GM23338 (cell line): ENCODE data around the gene ALDH1A1. TPM values are rescaled to one million over a fixed set of nuclear protein-coding genes. Genes with fewer than 3 reads are reported as not detected.

ENCODE experiments used
- ATAC-seq: fragments of 200-7000 bp; cut with Tn5 transposase; 3 replicates; pipeline ENCODE4 v1.9.1; 2020
- DNase-seq: peaks from one replicate; pipeline ENCODE4 v3.0.0-alpha.2; 2015; ENCODE audit warnings: low spot score
- H2AFZ ChIP-seq: fragments of 200-600 bp; sonication (generic); 2 replicates; pipeline ENCODE4 v1.8.0; 2016; ENCODE audit warnings: antibody characterized with exemption, mild to moderate bottlenecking, moderate library complexity
- H3F3A ChIP-seq: fragments of 200-600 bp; sonication (generic); replicated peaks from 2 replicates; pipeline ENCODE4 v1.8.0; 2017; ENCODE audit warnings: antibody characterized with exemption, mixed run types, low read depth
- H3K27ac ChIP-seq: fragments of 200-600 bp; sonication (generic); 2 replicates; pipeline ENCODE4 v1.6.1; 2016; ENCODE audit warnings: low read depth
- H3K27me3 ChIP-seq: fragments of 200-600 bp; sonication (generic); 2 replicates; pipeline ENCODE4 v1.8.0; 2016; ENCODE audit warnings: mild to moderate bottlenecking, mixed run types, moderate library complexity; ENCODE audit not compliant: insufficient read depth
- H3K36me3 ChIP-seq: fragments of 200-600 bp; sonication (generic); 2 replicates; pipeline ENCODE4 v1.8.0; 2016; ENCODE audit warnings: mild to moderate bottlenecking; ENCODE audit not compliant: insufficient read depth
- H3K4me1 ChIP-seq: fragments of 200-600 bp; sonication (generic); 2 replicates; pipeline ENCODE4 v1.8.0; 2016; ENCODE audit warnings: mild to moderate bottlenecking, moderate library complexity; ENCODE audit not compliant: insufficient read depth
- H3K4me2 ChIP-seq: fragments of 200-600 bp; sonication (generic); 2 replicates; pipeline ENCODE4 v1.7.1; 2017; ENCODE audit warnings: mixed run types
- H3K4me3 ChIP-seq: fragments of 200-600 bp; sonication (generic); 2 replicates; pipeline ENCODE4 v1.6.1; 2016; ENCODE audit warnings: mixed run types
- H3K79me2 ChIP-seq: fragments of 200-600 bp; sonication (generic); replicated peaks from 2 replicates; pipeline ENCODE4 v1.8.0; 2017; ENCODE audit warnings: mild to moderate bottlenecking; ENCODE audit not compliant: insufficient read depth
- H3K9me2 ChIP-seq: fragments of 200-600 bp; sonication (generic); 2 replicates; pipeline ENCODE4 v1.8.0; 2017; ENCODE audit not compliant: insufficient read depth
- H4K20me1 ChIP-seq: fragments of 200-600 bp; sonication (generic); replicated peaks from 2 replicates; pipeline ENCODE4 v1.8.0; 2017; ENCODE audit warnings: mild to moderate bottlenecking; ENCODE audit not compliant: insufficient read depth
- H3K27ac Mint-ChIP-seq: 2 replicates; pipeline ENCODE4 v1.8.0; 2020; ENCODE audit warnings: inconsistent platforms, mild to moderate bottlenecking, moderate library complexity, mixed read lengths
- H3K27me3 Mint-ChIP-seq: 3 replicates; pipeline ENCODE4 v1.8.0; 2022; ENCODE audit warnings: low read depth, mild to moderate bottlenecking, moderate library complexity, mixed read lengths, inconsistent platforms; ENCODE audit not compliant: insufficient read depth, poor library complexity
- H3K36me3 Mint-ChIP-seq: 3 replicates; pipeline ENCODE4 v1.8.0; 2021; ENCODE audit warnings: low read depth, mild to moderate bottlenecking, inconsistent platforms, moderate library complexity, mixed read lengths
- H3K4me1 Mint-ChIP-seq: 3 replicates; pipeline ENCODE4 v1.8.0; 2020; ENCODE audit warnings: mild to moderate bottlenecking, inconsistent platforms, mixed read lengths
- H3K4me3 Mint-ChIP-seq: 3 replicates; pipeline ENCODE4 v1.8.0; 2021; ENCODE audit warnings: moderate library complexity, mild to moderate bottlenecking, inconsistent platforms, mixed read lengths
- H3K9me3 Mint-ChIP-seq: 3 replicates; pipeline ENCODE4 v1.8.0; 2020; ENCODE audit warnings: moderate library complexity, mild to moderate bottlenecking, inconsistent platforms, mixed read lengths
- CREB1 ChIP-seq: fragments of 250-450 bp; sonication (Bioruptor Pico); IDR thresholded peaks from 2 replicates; pipeline ENCODE4 v1.5.0; 2020; ENCODE audit warnings: low read depth, mild to moderate bottlenecking, moderate library complexity
- EZH2 ChIP-seq: fragments of 200-600 bp; sonication (generic); IDR thresholded peaks from one replicate; pipeline ENCODE4 v1.8.0; 2017; ENCODE audit warnings: antibody characterized with exemption, mild to moderate bottlenecking, low read depth; ENCODE audit not compliant: unreplicated experiment
- EZH2phosphoT487 ChIP-seq: fragments of 200-600 bp; sonication (generic); IDR thresholded peaks from one replicate; pipeline ENCODE4 v1.8.1; 2018; ENCODE audit warnings: antibody characterized with exemption; ENCODE audit not compliant: unreplicated experiment
- JUNB ChIP-seq: IDR thresholded peaks from one replicate; pipeline ENCODE4 v1.6.1; 2016; ENCODE audit warnings: antibody characterized with exemption; ENCODE audit not compliant: unreplicated experiment
- NANOG ChIP-seq: IDR thresholded peaks from 2 replicates; pipeline ENCODE4 v1.6.1; 2016; ENCODE audit warnings: antibody characterized with exemption, borderline replicate concordance
- POLR2AphosphoS5 ChIP-seq: IDR thresholded peaks from 2 replicates; pipeline ENCODE4 v1.6.1; 2016; ENCODE audit warnings: antibody characterized with exemption, low read depth
- STAT1 ChIP-seq: IDR thresholded peaks from one replicate; pipeline ENCODE4 v1.6.1; 2016; ENCODE audit warnings: antibody characterized with exemption; ENCODE audit not compliant: unreplicated experiment
- ZNF114 ChIP-seq: fragments of 250-450 bp; sonication (Bioruptor Pico); IDR thresholded peaks from 2 replicates; pipeline ENCODE4 v1.5.0; 2020; ENCODE audit warnings: mild to moderate bottlenecking, moderate library complexity
- ZNF331 ChIP-seq: fragments of 250-450 bp; sonication (Bioruptor Pico); IDR thresholded peaks from 2 replicates; pipeline ENCODE4 v1.5.0; 2020; ENCODE audit warnings: low read depth, mild to moderate bottlenecking, moderate library complexity
- polyA plus RNA-seq: library from polyadenylated mRNA; unstranded; fragments of >200 nt; fragmentation: Nextera tagmentation; extraction: Ambion mirVana; gene quantifications from 2 replicates; pipeline ENCODE4 v1.2.1, GENCODE V29; 2016
- total RNA-seq: library from RNA; depleted of rRNA; stranded (reverse); fragments of >200 nt; shearing (Covaris generic); gene quantifications from 2 replicates; pipeline ENCODE4 v1.2.3, GENCODE V29; 2014
- TF ChIP-seq, protein P1 (sequence below): IDR thresholded peaks from one replicate; pipeline ENCODE4 v1.6.1; 2018; ENCODE audit warnings: antibody characterized with exemption; ENCODE audit not compliant: unreplicated experiment
- TF ChIP-seq, protein P2 (sequence below), 2 experiments: fragments of 200-600 bp in 1 of 2; sonication (generic) in 1 of 2; conservative IDR thresholded peaks; 2 replicates each; pipeline versions ENCODE4 v1.5.1 to v1.6.1; 2016 to 2017; ENCODE audit warnings: antibody characterized with exemption in 2 of 2, low read depth in 2 of 2, mild to moderate bottlenecking in 2 of 2, moderate library complexity in 1 of 2
- TF ChIP-seq, protein P3 (sequence below): fragments of 250-450 bp; sonication (Bioruptor Pico); IDR thresholded peaks from 2 replicates; pipeline ENCODE4 v1.5.0; 2020; ENCODE audit warnings: mild to moderate bottlenecking, moderate library complexity
- TF ChIP-seq, protein P4 (sequence below): IDR thresholded peaks from 2 replicates; pipeline ENCODE4 v1.6.1; 2016; ENCODE audit warnings: antibody characterized with exemption

Gene ALDH1A1
- total and polyA plus RNA-seq, 2 experiments from 2014 or later, result 2.1 to 3.4 TPM

DNA sequence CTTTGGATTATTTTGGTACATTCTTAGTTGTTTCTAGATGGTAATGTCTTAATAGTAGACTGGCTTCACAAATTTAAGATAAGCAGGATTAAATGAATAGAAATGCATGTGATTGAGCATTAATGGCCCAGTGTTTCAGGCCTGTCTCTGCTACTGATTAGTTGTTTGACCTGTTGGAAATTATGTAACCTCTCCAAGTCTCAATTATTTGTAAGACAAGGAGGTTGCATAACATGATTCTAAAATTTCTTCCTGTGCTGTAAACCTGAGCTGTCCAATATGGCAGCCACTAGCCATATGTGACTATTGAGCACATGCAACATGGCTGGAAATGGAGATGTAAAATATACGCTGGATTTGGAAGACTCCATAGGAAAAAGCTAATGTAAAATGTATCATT, 97.5 kb downstream of the ALDH1A1 start:
- TF ChIP-seq, protein P1, sequence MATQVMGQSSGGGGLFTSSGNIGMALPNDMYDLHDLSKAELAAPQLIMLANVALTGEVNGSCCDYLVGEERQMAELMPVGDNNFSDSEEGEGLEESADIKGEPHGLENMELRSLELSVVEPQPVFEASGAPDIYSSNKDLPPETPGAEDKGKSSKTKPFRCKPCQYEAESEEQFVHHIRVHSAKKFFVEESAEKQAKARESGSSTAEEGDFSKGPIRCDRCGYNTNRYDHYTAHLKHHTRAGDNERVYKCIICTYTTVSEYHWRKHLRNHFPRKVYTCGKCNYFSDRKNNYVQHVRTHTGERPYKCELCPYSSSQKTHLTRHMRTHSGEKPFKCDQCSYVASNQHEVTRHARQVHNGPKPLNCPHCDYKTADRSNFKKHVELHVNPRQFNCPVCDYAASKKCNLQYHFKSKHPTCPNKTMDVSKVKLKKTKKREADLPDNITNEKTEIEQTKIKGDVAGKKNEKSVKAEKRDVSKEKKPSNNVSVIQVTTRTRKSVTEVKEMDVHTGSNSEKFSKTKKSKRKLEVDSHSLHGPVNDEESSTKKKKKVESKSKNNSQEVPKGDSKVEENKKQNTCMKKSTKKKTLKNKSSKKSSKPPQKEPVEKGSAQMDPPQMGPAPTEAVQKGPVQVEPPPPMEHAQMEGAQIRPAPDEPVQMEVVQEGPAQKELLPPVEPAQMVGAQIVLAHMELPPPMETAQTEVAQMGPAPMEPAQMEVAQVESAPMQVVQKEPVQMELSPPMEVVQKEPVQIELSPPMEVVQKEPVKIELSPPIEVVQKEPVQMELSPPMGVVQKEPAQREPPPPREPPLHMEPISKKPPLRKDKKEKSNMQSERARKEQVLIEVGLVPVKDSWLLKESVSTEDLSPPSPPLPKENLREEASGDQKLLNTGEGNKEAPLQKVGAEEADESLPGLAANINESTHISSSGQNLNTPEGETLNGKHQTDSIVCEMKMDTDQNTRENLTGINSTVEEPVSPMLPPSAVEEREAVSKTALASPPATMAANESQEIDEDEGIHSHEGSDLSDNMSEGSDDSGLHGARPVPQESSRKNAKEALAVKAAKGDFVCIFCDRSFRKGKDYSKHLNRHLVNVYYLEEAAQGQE, result no peak
- TF ChIP-seq JUNB (no peak), STAT1 (no peak), NANOG (no peak), CREB1 (CRISPR knock-in tag) (no peak), POLR2AphosphoS5 (no peak), EZH2phosphoT487 (no peak), ZNF114 (CRISPR knock-in tag) (no peak), EZH2 (no peak), ZNF331 (CRISPR knock-in tag) (no peak)
- TF ChIP-seq, protein P2, sequence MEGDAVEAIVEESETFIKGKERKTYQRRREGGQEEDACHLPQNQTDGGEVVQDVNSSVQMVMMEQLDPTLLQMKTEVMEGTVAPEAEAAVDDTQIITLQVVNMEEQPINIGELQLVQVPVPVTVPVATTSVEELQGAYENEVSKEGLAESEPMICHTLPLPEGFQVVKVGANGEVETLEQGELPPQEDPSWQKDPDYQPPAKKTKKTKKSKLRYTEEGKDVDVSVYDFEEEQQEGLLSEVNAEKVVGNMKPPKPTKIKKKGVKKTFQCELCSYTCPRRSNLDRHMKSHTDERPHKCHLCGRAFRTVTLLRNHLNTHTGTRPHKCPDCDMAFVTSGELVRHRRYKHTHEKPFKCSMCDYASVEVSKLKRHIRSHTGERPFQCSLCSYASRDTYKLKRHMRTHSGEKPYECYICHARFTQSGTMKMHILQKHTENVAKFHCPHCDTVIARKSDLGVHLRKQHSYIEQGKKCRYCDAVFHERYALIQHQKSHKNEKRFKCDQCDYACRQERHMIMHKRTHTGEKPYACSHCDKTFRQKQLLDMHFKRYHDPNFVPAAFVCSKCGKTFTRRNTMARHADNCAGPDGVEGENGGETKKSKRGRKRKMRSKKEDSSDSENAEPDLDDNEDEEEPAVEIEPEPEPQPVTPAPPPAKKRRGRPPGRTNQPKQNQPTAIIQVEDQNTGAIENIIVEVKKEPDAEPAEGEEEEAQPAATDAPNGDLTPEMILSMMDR (conservative IDR thresholded peaks at IDR 0.05; ENCODE audit: low read depth in 2 of 2), result no peak
- TF ChIP-seq, protein P3, sequence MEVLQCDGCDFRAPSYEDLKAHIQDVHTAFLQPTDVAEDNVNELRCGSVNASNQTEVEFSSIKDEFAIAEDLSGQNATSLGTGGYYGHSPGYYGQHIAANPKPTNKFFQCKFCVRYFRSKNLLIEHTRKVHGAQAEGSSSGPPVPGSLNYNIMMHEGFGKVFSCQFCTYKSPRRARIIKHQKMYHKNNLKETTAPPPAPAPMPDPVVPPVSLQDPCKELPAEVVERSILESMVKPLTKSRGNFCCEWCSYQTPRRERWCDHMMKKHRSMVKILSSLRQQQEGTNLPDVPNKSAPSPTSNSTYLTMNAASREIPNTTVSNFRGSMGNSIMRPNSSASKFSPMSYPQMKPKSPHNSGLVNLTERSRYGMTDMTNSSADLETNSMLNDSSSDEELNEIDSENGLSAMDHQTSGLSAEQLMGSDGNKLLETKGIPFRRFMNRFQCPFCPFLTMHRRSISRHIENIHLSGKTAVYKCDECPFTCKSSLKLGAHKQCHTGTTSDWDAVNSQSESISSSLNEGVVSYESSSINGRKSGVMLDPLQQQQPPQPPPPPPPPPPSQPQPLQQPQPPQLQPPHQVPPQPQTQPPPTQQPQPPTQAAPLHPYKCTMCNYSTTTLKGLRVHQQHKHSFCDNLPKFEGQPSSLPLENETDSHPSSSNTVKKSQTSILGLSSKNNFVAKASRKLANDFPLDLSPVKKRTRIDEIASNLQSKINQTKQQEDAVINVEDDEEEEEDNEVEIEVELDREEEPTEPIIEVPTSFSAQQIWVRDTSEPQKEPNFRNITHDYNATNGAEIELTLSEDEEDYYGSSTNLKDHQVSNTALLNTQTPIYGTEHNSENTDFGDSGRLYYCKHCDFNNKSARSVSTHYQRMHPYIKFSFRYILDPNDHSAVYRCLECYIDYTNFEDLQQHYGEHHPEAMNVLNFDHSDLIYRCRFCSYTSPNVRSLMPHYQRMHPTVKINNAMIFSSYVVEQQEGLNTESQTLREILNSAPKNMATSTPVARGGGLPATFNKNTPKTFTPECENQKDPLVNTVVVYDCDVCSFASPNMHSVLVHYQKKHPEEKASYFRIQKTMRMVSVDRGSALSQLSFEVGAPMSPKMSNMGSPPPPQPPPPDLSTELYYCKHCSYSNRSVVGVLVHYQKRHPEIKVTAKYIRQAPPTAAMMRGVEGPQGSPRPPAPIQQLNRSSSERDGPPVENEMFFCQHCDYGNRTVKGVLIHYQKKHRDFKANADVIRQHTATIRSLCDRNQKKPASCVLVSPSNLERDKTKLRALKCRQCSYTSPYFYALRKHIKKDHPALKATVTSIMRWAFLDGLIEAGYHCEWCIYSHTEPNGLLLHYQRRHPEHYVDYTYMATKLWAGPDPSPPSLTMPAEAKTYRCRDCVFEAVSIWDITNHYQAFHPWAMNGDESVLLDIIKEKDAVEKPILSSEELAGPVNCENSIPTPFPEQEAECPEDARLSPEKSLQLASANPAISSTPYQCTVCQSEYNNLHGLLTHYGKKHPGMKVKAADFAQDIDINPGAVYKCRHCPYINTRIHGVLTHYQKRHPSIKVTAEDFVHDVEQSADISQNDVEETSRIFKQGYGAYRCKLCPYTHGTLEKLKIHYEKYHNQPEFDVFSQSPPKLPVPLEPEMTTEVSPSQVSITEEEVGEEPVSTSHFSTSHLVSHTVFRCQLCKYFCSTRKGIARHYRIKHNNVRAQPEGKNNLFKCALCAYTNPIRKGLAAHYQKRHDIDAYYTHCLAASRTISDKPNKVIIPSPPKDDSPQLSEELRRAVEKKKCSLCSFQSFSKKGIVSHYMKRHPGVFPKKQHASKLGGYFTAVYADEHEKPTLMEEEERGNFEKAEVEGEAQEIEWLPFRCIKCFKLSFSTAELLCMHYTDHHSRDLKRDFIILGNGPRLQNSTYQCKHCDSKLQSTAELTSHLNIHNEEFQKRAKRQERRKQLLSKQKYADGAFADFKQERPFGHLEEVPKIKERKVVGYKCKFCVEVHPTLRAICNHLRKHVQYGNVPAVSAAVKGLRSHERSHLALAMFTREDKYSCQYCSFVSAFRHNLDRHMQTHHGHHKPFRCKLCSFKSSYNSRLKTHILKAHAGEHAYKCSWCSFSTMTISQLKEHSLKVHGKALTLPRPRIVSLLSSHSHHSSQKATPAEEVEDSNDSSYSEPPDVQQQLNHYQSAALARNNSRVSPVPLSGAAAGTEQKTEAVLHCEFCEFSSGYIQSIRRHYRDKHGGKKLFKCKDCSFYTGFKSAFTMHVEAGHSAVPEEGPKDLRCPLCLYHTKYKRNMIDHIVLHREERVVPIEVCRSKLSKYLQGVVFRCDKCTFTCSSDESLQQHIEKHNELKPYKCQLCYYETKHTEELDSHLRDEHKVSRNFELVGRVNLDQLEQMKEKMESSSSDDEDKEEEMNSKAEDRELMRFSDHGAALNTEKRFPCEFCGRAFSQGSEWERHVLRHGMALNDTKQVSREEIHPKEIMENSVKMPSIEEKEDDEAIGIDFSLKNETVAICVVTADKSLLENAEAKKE (CRISPR knock-in tag), result no peak
- TF ChIP-seq, protein P4, sequence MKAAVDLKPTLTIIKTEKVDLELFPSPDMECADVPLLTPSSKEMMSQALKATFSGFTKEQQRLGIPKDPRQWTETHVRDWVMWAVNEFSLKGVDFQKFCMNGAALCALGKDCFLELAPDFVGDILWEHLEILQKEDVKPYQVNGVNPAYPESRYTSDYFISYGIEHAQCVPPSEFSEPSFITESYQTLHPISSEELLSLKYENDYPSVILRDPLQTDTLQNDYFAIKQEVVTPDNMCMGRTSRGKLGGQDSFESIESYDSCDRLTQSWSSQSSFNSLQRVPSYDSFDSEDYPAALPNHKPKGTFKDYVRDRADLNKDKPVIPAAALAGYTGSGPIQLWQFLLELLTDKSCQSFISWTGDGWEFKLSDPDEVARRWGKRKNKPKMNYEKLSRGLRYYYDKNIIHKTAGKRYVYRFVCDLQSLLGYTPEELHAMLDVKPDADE, result no peak
- Histone ChIP-seq H3K4me1 (no peaks in the 10 kb centered on the region), H3K27ac (no peak overlapping the region), H3K36me3 (no peaks in the 10 kb centered on the region), H2AFZ (no peak overlapping the region), H3K79me2 (no peaks in the 10 kb centered on the region), H4K20me1 (no peaks in the 10 kb centered on the region), H3K4me2 (no peak overlapping the region), H3K4me3 (no peak overlapping the region), H3F3A (no peaks in the 10 kb centered on the region), H3K27me3 (no peaks in the 10 kb centered on the region), H3K9me2 (no peaks in the 10 kb centered on the region)
- Mint-ChIP-seq H3K36me3 (peaks cover 5% of the 10 kb centered on the region), H3K9me3 (peaks cover 12% of the 10 kb centered on the region), H3K27ac (no peak overlapping the region), H3K4me3 (no peak overlapping the region), H3K27me3 (peaks cover 2% of the 10 kb centered on the region), H3K4me1 (peaks cover 18% of the 10 kb centered on the region)
- DNase-seq, result no peak
- ATAC-seq, result no peak
